Measurements from ENCODE around the gene EMP2. TPM values are rescaled to one million over a fixed set of nuclear protein-coding genes. Genes with fewer than 3 reads are reported as not detected.

EMP2 gene
- 518 TPM for total RNA-seq
- long read RNA-seq, full-length matches to known transcripts, result 168 of 393 reads
- long read RNA-seq, partial matches to known transcripts, result 31 of 393 reads
- long read RNA-seq, other reads (novel, unspliced or antisense), result 194 of 393 reads

GRCh38 chr16:10579965-10580882, at the start of gene EMP2:
EMP2 (minus strand) TSS chr16:10580598; CDS start chr16:10547617, 32,981 bp downstream.
- DNase-seq, result peak; percentile 87
- H3K27me3 ChIP-seq (ENCODE audit: low read depth), result peaks cover 6% of the 10 kb centered on the region
- intact Hi-C loops (cut with DNase I), result no loop called here
- TF ChIP-seq, protein P1, sequence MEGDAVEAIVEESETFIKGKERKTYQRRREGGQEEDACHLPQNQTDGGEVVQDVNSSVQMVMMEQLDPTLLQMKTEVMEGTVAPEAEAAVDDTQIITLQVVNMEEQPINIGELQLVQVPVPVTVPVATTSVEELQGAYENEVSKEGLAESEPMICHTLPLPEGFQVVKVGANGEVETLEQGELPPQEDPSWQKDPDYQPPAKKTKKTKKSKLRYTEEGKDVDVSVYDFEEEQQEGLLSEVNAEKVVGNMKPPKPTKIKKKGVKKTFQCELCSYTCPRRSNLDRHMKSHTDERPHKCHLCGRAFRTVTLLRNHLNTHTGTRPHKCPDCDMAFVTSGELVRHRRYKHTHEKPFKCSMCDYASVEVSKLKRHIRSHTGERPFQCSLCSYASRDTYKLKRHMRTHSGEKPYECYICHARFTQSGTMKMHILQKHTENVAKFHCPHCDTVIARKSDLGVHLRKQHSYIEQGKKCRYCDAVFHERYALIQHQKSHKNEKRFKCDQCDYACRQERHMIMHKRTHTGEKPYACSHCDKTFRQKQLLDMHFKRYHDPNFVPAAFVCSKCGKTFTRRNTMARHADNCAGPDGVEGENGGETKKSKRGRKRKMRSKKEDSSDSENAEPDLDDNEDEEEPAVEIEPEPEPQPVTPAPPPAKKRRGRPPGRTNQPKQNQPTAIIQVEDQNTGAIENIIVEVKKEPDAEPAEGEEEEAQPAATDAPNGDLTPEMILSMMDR (IDR thresholded peaks at IDR 0.05), result peak; percentile 53
- H3K4me1 ChIP-seq, result peaks cover 52% of the 10 kb centered on the region
- H3K27ac ChIP-seq, result peak within 1 kb of the TSS; percentile 99
- ATAC-seq, result peak; percentile 90 to 92
- no peaks in the 10 kb centered on the region for H3K9me3 ChIP-seq
- H3K36me3 ChIP-seq, result peaks cover 8% of the 10 kb centered on the region
- peak within 1 kb of the TSS; percentile 89 for H3K4me3 ChIP-seq

GRCh38 chr16:10629592-10629963, 49.2 kb upstream of the EMP2 start:
- H3K36me3 ChIP-seq, result no peaks in the 10 kb centered on the region
- ATAC-seq (no peak), DNase-seq (no peak)
- no peaks in the 10 kb centered on the region for H3K9me3 ChIP-seq
- H3K27ac ChIP-seq, result no peak overlapping the region
- TF ChIP-seq, protein P1 (IDR thresholded peaks at IDR 0.05), result no peak
- no peak overlapping the region for H3K4me3 ChIP-seq
- no peaks in the 10 kb centered on the region for H3K27me3 ChIP-seq (ENCODE audit: low read depth)
- H3K4me1 ChIP-seq, result peaks cover 13% of the 10 kb centered on the region
- intact Hi-C loops (cut with DNase I), result no loop called here

GRCh38 chr16:10625595-10626357, 45.4 kb upstream of the EMP2 start:
- TF ChIP-seq, protein P1 (IDR thresholded peaks at IDR 0.05), result no peak
- ATAC-seq (peak; percentile 53 to 58), DNase-seq (no peak)
- no peaks in the 10 kb centered on the region for H3K9me3 ChIP-seq
- no peaks in the 10 kb centered on the region for H3K27me3 ChIP-seq (ENCODE audit: low read depth)
- intact Hi-C loops (cut with DNase I), result no loop called here
- peaks cover 13% of the 10 kb centered on the region for H3K4me1 ChIP-seq
- no peaks in the 10 kb centered on the region for H3K36me3 ChIP-seq
- H3K4me3 ChIP-seq, result no peak overlapping the region
- peak overlapping the region; percentile 3 for H3K27ac ChIP-seq

- Histone ChIP-seq H3K27me3 (ENCODE audit: low read depth) (no peaks in the 10 kb centered on the region), H3K9me3 (no peaks in the 10 kb centered on the region), H3K4me1 (peaks cover 16% of the 10 kb centered on the region), H3K4me3 (no peak overlapping the region), H3K36me3 (no peaks in the 10 kb centered on the region), H3K27ac (no peak overlapping the region)
- ATAC-seq (peak in 1 of 2 donors; percentile 14), DNase-seq (peak; percentile 34)
- intact Hi-C loops (cut with DNase I), result no loop called here
- TF ChIP-seq, protein P1 (IDR thresholded peaks at IDR 0.05), result no peak
Observed at GRCh38 chr16:10624527-10624926, 44.1 kb upstream of the EMP2 start.

DNA sequence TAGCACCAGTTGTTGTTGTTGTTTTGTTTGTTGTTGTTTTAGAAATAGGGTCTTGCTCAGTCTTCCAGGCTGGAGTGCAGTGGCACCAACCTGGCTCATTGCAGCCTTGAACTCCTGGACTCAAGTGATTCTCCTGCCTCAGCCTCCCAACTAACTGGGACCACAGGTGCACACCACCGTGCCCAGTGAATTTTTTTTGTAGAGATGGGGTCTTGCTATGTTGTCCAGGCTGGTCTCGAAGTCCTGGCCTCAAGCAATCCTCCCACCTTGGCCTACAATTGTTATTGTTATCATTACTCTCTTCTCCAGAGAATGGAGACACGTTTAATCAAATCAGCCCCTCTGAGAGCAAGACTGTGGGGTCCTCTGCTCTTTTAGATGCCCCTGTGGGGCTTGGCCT, 42.7 kb upstream of the EMP2 start:
- Histone ChIP-seq H3K4me1 (peaks cover 16% of the 10 kb centered on the region), H3K27me3 (ENCODE audit: low read depth) (no peaks in the 10 kb centered on the region), H3K4me3 (no peak overlapping the region), H3K9me3 (no peaks in the 10 kb centered on the region), H3K36me3 (no peaks in the 10 kb centered on the region), H3K27ac (peak overlapping the region; percentile 69)
- intact Hi-C loops (cut with DNase I), result no loop called here
- no peak for ATAC-seq
- TF ChIP-seq, protein P1 (IDR thresholded peaks at IDR 0.05), result no peak
- DNase-seq, result no peak

Measured in lower lobe of right lung (tissue), 2 donors.